Fibroblast of lung (primary cell): ENCODE data around the gene DPP6. TPM values are rescaled to one million over a fixed set of nuclear protein-coding genes. Genes with fewer than 3 reads are reported as not detected.

Source experiments
- DNase-seq, 2 donors: peaks; one replicate each; pipeline versions ENCODE4 v3.0.0 to v3.0.0-alpha.2; 2010; ENCODE audit warnings: low read depth in 2 of 2
- H2AFZ ChIP-seq: 2 replicates; pipeline ENCODE4 v1.5.1; 2012; ENCODE audit warnings: low read length, control low read depth, inconsistent platforms
- H3K27ac ChIP-seq: 2 replicates; pipeline ENCODE4 v1.5.1; 2011; ENCODE audit warnings: low read length, control low read depth; ENCODE audit not compliant: insufficient read depth
- H3K27me3 ChIP-seq: 2 replicates; pipeline ENCODE4 v1.5.1; 2011; ENCODE audit warnings: mild to moderate bottlenecking, low read length; ENCODE audit not compliant: control insufficient read depth, insufficient read depth
- H3K36me3 ChIP-seq: 2 replicates; pipeline ENCODE4 v1.5.1; 2011; ENCODE audit warnings: low read length; ENCODE audit not compliant: control insufficient read depth, insufficient read depth
- H3K4me1 ChIP-seq: 2 replicates; pipeline ENCODE4 v1.5.1; 2011; ENCODE audit warnings: low read length; ENCODE audit not compliant: control insufficient read depth, insufficient read depth; ENCODE audit errors: extremely low read depth
- H3K4me2 ChIP-seq: 2 replicates; pipeline ENCODE4 v1.5.1; 2011; ENCODE audit warnings: low read length, control low read depth; ENCODE audit not compliant: insufficient read depth; ENCODE audit errors: extremely low read depth
- H3K4me3 ChIP-seq, 4 experiments: fragments of 200-600 bp in 1 of 4; sonication (generic) in 1 of 4; replicated peaks in 1 of 4; 2 replicates each; pipeline ENCODE4 v1.5.1; 2011 to 2016; ENCODE audit warnings: low read length in 4 of 4, low read depth in 3 of 4, mild to moderate bottlenecking in 3 of 4, control low read depth in 2 of 4, inconsistent platforms in 1 of 4, mixed read lengths in 1 of 4; ENCODE audit not compliant: insufficient read depth in 1 of 4; ENCODE audit errors: control extremely low read depth in 1 of 4
- H3K79me2 ChIP-seq: 2 replicates; pipeline ENCODE4 v1.5.1; 2012; ENCODE audit warnings: mild to moderate bottlenecking, low read length, inconsistent platforms; ENCODE audit not compliant: control insufficient read depth, insufficient read depth
- H3K9ac ChIP-seq: 2 replicates; pipeline ENCODE4 v1.5.1; 2011; ENCODE audit warnings: mild to moderate bottlenecking, low read length, control low read depth; ENCODE audit not compliant: insufficient read depth
- H3K9me3 ChIP-seq: 2 replicates; pipeline ENCODE4 v1.5.1; 2012; ENCODE audit warnings: low read depth, low read length; ENCODE audit not compliant: control insufficient read depth, insufficient read depth
- H4K20me1 ChIP-seq: 2 replicates; pipeline ENCODE4 v1.5.1; 2011; ENCODE audit warnings: low read length; ENCODE audit not compliant: control insufficient read depth, insufficient read depth; ENCODE audit errors: extremely low read depth
- CTCF ChIP-seq, 2 donors: IDR thresholded peaks in 1 of 2; conservative IDR thresholded peaks in 1 of 2; 1 replicate in 1 of 2; 2 replicates in 1 of 2; pipeline ENCODE4 v1.5.1; 2011 to 2012; ENCODE audit warnings: low read length in 2 of 2, control low read depth in 1 of 2, inconsistent platforms in 1 of 2, low read depth in 1 of 2, mild to moderate bottlenecking in 1 of 2
- EZH2 ChIP-seq: IDR thresholded peaks from 2 replicates; pipeline ENCODE4 v1.5.1; 2012; ENCODE audit warnings: low read length, control low read depth, mild to moderate bottlenecking; ENCODE audit errors: missing control alignments
- polyA plus RNA-seq, 2 donors: library from polyadenylated mRNA; depleted of rRNA in 1 of 2; stranded (reverse) in 1 of 2; unstranded in 1 of 2; fragments of >200 nt; gene quantifications; 2 replicates each; pipeline ENCODE4 v1.2.1, GENCODE V29; 2011 to 2012; ENCODE audit warnings: missing spikeins in 1 of 2
- total RNA-seq: library from RNA; depleted of rRNA; stranded (reverse); fragments of >200 nt; gene quantifications from 2 replicates; pipeline ENCODE4 v1.2.1, GENCODE V29; 2014

DPP6 gene
- total and polyA plus RNA-seq, 2 donors (not counting 1 experiment from before 2014, with no cell fraction given), result not detected

DNA sequence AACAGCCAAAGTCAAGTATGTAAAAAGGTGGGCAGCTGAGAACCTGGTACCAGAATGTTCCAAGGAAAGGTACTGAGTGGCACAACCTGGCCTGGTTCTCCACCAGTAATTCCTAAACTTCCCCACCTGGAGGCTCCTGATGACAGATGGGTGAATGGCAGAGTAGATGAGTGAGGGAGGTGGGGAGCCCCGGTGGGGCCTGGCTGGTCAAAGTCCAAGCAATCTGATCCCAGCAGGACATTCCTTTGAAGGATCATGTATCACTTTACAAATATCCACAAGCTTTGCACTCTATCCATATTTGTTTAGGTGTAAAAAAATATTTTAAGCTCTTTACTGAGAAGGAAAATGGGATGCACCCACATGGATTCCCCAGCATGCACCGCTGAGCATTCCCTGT lies 250.2 kb downstream of the DPP6 start:
- Histone ChIP-seq H3K9me3 (no peaks in the 10 kb centered on the region), H3K79me2 (no peaks in the 10 kb centered on the region), H2AFZ (no peak overlapping the region)

GRCh38 chr7:154304231-154304630 lies 252.0 kb downstream of the DPP6 start:
- Histone ChIP-seq H3K4me2 (no peak overlapping the region), H3K27ac (no peak overlapping the region), H3K27me3 (no peaks in the 10 kb centered on the region), H2AFZ (no peak overlapping the region), H3K4me3 (no peak overlapping the region), H3K79me2 (no peaks in the 10 kb centered on the region), H3K36me3 (no peaks in the 10 kb centered on the region), H3K9me3 (no peaks in the 10 kb centered on the region), H3K9ac (no peak overlapping the region), H4K20me1 (no peaks in the 10 kb centered on the region), H3K4me1 (no peaks in the 10 kb centered on the region)
- DNase-seq, result no peak
- TF ChIP-seq EZH2 (no peak), CTCF (conservative IDR thresholded peaks at IDR 0.05 in 1 of 2, IDR thresholded peaks at IDR 0.05 in 1 of 2; ENCODE audit: low read depth in 1 of 2, low read length in 2 of 2) (no peak)

More for the DNA sequence above, 250.2 kb downstream of the DPP6 start:
- Histone ChIP-seq H3K4me1 (no peaks in the 10 kb centered on the region), H3K4me3 (no peak overlapping the region), H3K36me3 (no peaks in the 10 kb centered on the region), H4K20me1 (no peaks in the 10 kb centered on the region), H3K9ac (no peak overlapping the region), H3K27me3 (no peaks in the 10 kb centered on the region), H3K27ac (no peak overlapping the region), H3K4me2 (no peak overlapping the region)
- no peak for DNase-seq
- TF ChIP-seq EZH2, result no peak
- no peak for TF ChIP-seq CTCF (conservative IDR thresholded peaks at IDR 0.05 in 1 of 2, IDR thresholded peaks at IDR 0.05 in 1 of 2; ENCODE audit: low read depth in 1 of 2, low read length in 2 of 2)

- no peak overlapping the region for H3K4me3 ChIP-seq
- H3K27me3 ChIP-seq, result no peaks in the 10 kb centered on the region
- no peak for TF ChIP-seq EZH2
- no peak for TF ChIP-seq CTCF (conservative IDR thresholded peaks at IDR 0.05 in 1 of 2, IDR thresholded peaks at IDR 0.05 in 1 of 2; ENCODE audit: low read depth in 1 of 2, low read length in 2 of 2)
- H3K79me2 ChIP-seq, result no peaks in the 10 kb centered on the region
- DNase-seq, result no peak
- no peaks in the 10 kb centered on the region for H3K36me3 ChIP-seq
- no peak overlapping the region for H3K9ac ChIP-seq
- H3K9me3 ChIP-seq, result no peaks in the 10 kb centered on the region
- H3K4me2 ChIP-seq, result no peak overlapping the region
- H3K4me1 ChIP-seq, result no peaks in the 10 kb centered on the region
- no peaks in the 10 kb centered on the region for H4K20me1 ChIP-seq
- H2AFZ ChIP-seq, result no peak overlapping the region
- H3K27ac ChIP-seq, result no peak overlapping the region
Observed at GRCh38 chr7:154304740-154305700, 252.8 kb downstream of the DPP6 start.
